GM19238 (cell line): ENCODE results near the gene TMPRSS13.

Experiments used
- DNase-seq: peaks from one replicate; pipeline ENCODE4 v3.0.0; 2011; ENCODE audit warnings: low spot score; ENCODE audit not compliant: insufficient read length

TMPRSS13 gene

GRCh38 chr11:117855912-117856651 lies 73.1 kb downstream of the TMPRSS13 start:
- DNase-seq: no peak

- no peak for DNase-seq
Observed at GRCh38 chr11:117855186-117855845, 73.9 kb downstream of the TMPRSS13 start.

- DNase-seq: no peak
Observed at GRCh38 chr11:117852309-117852708, 76.9 kb downstream of the TMPRSS13 start.

GRCh38 chr11:117851852-117852251 lies 77.3 kb downstream of the TMPRSS13 start:
- no peak for DNase-seq

- no peak for DNase-seq
Observed at GRCh38 chr11:117851106-117851505, 78.1 kb downstream of the TMPRSS13 start.
